PFSK-1 (cell line): ENCODE measurements around the gene ATP7B. TPM values are rescaled to one million over a fixed set of nuclear protein-coding genes. Genes with fewer than 3 reads are reported as not detected.

ENCODE experiments used
- FOXP2 ChIP-seq: optimal IDR thresholded peaks from 2 replicates; pipeline ENCODE3; 2011; ENCODE audit warnings: borderline replicate concordance, control low read depth, inconsistent platforms; ENCODE audit not compliant: insufficient read depth; ENCODE audit errors: extremely low read length, extremely low read depth
- POLR2AphosphoS5 ChIP-seq: IDR thresholded peaks from 2 replicates; pipeline ENCODE4 v1.6.1; 2012; ENCODE audit warnings: low read depth, mild to moderate bottlenecking, control low read depth, low read length, moderate library complexity
- SIN3A ChIP-seq: IDR thresholded peaks from 2 replicates; pipeline ENCODE4 v1.6.1; 2012; ENCODE audit warnings: mild to moderate bottlenecking, low read length, moderate library complexity, borderline replicate concordance; ENCODE audit not compliant: insufficient read depth
- TAF1 ChIP-seq: IDR thresholded peaks from 2 replicates; pipeline ENCODE4 v1.6.1; 2012; ENCODE audit warnings: low read length, control low read depth, borderline replicate concordance; ENCODE audit not compliant: insufficient read depth
- polyA plus RNA-seq: library from polyadenylated mRNA; unstranded; fragments of >200 nt; gene quantifications from one replicate; pipeline ENCODE4 v1.2.1, GENCODE V29; 2012; ENCODE audit warnings: low read depth, missing spikeins; ENCODE audit not compliant: insufficient read length
- TF ChIP-seq, protein P1 (sequence below), 2 experiments: IDR thresholded peaks; 2 replicates each; pipeline versions ENCODE4 v1.6.1 to v1.8.0; 2011 to 2012; ENCODE audit warnings: low read depth in 2 of 2, low read length in 2 of 2, control low read depth in 1 of 2, inconsistent platforms in 1 of 2, mild to moderate bottlenecking in 1 of 2, moderate library complexity in 1 of 2; ENCODE audit not compliant: insufficient read depth in 1 of 2

Gene ATP7B
- polyA plus RNA-seq: 1.8 TPM

DNA sequence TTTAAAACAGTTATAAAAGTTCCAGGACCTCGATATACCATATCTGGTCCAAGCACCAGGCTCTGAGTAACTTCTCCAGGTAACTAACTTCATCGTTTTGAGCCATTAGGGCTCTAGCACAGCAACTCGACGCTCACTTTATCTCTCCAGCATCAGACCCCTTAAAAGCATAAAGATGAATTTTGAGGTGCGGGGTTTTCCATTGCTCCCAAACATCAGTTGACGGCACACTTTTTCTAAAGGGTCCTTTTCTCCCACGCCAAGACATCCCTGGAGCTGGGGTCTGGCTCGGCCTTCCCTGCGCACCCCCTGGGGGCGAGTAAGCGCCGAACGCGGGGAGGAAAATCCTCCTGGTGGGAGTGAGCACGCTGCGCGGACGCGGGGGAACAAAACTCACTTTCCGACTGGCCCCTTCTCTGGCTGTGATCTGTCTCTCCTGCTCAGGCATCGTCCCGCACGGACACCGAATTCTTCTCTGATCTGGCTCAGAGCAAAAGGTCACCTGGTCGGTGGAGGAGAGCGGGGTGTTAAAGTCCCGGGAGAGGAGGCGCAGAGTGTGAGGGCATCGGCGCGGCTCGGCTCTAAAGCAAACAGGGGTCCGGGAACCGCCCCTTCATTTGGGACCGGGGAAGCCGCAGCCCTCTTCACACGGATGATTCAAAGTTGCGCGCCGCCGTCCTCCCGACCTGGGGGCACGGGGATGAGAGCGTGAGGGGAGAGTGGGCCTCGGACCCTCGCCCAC, at the start of gene ATP7B:
Gene ATP7B (minus strand): TSS at position 561 of the 742 bp plus-strand sequence. CDS start 113 bp downstream, at position 448.
- TF ChIP-seq POLR2AphosphoS5: no peak; the same call in 1 of the 2 replicates
- TF ChIP-seq, protein P1, sequence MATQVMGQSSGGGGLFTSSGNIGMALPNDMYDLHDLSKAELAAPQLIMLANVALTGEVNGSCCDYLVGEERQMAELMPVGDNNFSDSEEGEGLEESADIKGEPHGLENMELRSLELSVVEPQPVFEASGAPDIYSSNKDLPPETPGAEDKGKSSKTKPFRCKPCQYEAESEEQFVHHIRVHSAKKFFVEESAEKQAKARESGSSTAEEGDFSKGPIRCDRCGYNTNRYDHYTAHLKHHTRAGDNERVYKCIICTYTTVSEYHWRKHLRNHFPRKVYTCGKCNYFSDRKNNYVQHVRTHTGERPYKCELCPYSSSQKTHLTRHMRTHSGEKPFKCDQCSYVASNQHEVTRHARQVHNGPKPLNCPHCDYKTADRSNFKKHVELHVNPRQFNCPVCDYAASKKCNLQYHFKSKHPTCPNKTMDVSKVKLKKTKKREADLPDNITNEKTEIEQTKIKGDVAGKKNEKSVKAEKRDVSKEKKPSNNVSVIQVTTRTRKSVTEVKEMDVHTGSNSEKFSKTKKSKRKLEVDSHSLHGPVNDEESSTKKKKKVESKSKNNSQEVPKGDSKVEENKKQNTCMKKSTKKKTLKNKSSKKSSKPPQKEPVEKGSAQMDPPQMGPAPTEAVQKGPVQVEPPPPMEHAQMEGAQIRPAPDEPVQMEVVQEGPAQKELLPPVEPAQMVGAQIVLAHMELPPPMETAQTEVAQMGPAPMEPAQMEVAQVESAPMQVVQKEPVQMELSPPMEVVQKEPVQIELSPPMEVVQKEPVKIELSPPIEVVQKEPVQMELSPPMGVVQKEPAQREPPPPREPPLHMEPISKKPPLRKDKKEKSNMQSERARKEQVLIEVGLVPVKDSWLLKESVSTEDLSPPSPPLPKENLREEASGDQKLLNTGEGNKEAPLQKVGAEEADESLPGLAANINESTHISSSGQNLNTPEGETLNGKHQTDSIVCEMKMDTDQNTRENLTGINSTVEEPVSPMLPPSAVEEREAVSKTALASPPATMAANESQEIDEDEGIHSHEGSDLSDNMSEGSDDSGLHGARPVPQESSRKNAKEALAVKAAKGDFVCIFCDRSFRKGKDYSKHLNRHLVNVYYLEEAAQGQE (IDR thresholded peaks at IDR 0.05; ENCODE audit: insufficient read depth in 1 of 2, low read depth in 2 of 2, low read length in 2 of 2): no peak
- TF ChIP-seq FOXP2: no peak
- TF ChIP-seq TAF1: no peak
- TF ChIP-seq SIN3A: no peak

DNA sequence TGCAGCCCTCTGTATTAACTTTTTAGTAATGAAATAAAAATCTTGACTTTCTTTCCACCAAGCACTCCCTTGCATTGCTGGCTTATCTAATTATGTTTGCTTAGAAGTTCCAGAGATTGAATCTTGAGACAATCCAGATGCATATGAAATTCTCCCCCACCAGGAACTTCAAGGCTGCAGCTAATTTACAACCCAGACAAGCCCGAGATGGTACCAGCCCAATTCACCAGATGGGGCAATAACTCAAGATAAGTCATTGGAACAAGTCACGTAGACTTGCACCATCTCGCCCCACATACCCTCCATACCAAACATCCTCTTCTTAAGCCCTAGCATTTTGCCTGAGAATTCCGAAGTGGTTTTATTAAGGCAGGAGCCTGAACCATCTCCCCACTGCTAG, 42.2 kb upstream of the ATP7B start:
- TF ChIP-seq POLR2AphosphoS5 (no peak), TAF1 (no peak), FOXP2 (no peak)
- TF ChIP-seq, protein P1 (IDR thresholded peaks at IDR 0.05; ENCODE audit: insufficient read depth in 1 of 2, low read depth in 2 of 2, low read length in 2 of 2): no peak

DNA sequence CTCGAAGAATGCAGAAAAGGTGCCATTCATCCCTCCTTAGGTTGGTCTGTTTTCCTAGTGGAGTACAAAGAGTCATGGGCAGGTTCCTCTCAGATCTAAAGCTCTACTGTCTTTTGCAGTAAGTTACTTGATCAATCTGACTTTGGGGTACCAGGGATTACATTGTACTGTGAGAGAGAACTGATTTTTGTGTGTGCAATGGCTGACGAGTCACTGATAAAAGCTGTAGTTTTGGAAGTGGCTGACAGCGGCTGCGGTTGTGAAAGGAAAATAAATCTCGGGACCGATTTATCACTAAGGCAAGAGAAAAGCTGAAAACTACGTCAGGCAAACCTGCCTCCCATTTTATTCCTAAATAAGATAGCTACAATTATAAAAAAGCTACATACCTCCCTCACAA, 40.1 kb upstream of the ATP7B start:
- no peak for TF ChIP-seq POLR2AphosphoS5
- no peak for TF ChIP-seq TAF1
- TF ChIP-seq SIN3A: no peak
- TF ChIP-seq FOXP2: no peak
- TF ChIP-seq, protein P1 (IDR thresholded peaks at IDR 0.05; ENCODE audit: insufficient read depth in 1 of 2, low read depth in 2 of 2, low read length in 2 of 2): no peak

DNA sequence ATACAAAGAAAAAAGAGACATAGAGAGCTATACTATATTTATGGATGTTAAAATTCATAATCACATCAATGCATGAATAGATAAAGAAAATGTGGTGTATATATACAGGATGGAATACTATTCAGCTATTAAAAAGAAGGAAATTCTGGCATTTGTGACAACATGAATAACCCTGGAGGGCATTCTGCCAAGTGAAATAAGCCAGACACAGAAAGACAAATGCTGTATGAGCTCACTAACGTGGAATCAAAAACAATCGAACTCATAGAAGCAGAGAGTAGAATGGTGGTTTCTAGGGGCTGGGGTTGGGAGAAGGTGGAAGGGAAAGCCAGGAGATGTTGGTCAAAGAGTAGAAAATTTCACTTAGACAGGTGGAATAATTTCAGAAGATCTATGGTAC, 37.3 kb upstream of the ATP7B start:
- TF ChIP-seq POLR2AphosphoS5 (no peak), FOXP2 (no peak), TAF1 (no peak), SIN3A (no peak)
- TF ChIP-seq, protein P1 (IDR thresholded peaks at IDR 0.05; ENCODE audit: insufficient read depth in 1 of 2, low read depth in 2 of 2, low read length in 2 of 2): no peak
